ACC112 (cell line): ENCODE results near the gene TDRD12.
"Not testable (repeated sequence)": the region's sequence is repeated elsewhere in the genome, so short reads cannot be mapped to it uniquely, and the experiment has no call there.

Source experiments
- H2AFZ ChIP-seq: fragments of 200-600 bp; sonication (generic); one replicate; pipeline ENCODE4 v1.6.0; 2017; ENCODE audit warnings: antibody characterized with exemption, low read length; ENCODE audit not compliant: unreplicated experiment
- H3K27ac ChIP-seq: fragments of 200-600 bp; sonication (generic); 2 replicates; pipeline ENCODE4 v1.5.1; 2014; ENCODE audit warnings: low read depth, mild to moderate bottlenecking, antibody characterized with exemption, low read length, moderate library complexity
- H3K27me3 ChIP-seq: fragments of 200-600 bp; sonication (generic); 2 replicates; pipeline ENCODE4 v1.6.1; 2014; ENCODE audit warnings: mild to moderate bottlenecking, antibody characterized with exemption, low read length, moderate library complexity, mixed read lengths; ENCODE audit not compliant: insufficient read depth
- H3K36me3 ChIP-seq: fragments of 200-600 bp; sonication (generic); 2 replicates; pipeline ENCODE4 v1.6.1; 2016; ENCODE audit warnings: mild to moderate bottlenecking, antibody characterized with exemption, low read length, moderate library complexity, mixed read lengths; ENCODE audit not compliant: insufficient read depth
- H3K4me1 ChIP-seq: fragments of 200-600 bp; sonication (generic); one replicate; pipeline ENCODE4 v1.6.1; 2016; ENCODE audit warnings: low read length, mixed read lengths; ENCODE audit not compliant: insufficient read depth, unreplicated experiment, control insufficient read depth
- H3K4me3 ChIP-seq: fragments of 200-600 bp; sonication (generic); 2 replicates; pipeline ENCODE4 v1.5.1; 2014; ENCODE audit warnings: mild to moderate bottlenecking, low read depth, low read length
- H3K79me2 ChIP-seq: fragments of 200-600 bp; sonication (generic); one replicate; pipeline ENCODE4 v1.6.0; 2016; ENCODE audit warnings: low read length; ENCODE audit not compliant: control insufficient read depth, unreplicated experiment, insufficient read depth

TDRD12 gene

DNA sequence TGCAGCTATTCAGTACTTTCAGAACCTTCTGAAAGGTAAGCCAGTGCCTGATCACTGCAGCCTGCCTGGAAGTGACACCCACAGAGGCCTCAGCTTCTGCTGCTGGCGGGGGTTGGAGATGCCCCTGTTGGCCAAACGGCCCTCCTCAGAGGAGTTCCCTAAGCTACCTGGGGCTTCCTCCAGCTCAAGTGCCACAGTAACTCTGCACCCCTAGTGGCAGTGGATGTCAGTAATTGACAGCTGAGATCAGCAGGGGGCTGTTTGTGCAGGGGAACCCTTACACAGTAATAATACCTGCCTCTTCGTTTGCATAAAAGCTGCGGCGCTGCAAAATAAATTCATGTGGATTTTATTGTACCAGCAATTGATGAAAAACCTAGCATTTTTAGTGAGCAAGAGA lies 28.9 kb downstream of the TDRD12 start:
- Histone ChIP-seq H2AFZ (no peak overlapping the region), H3K4me3 (no peak overlapping the region), H3K36me3 (no peaks in the 10 kb centered on the region), H3K27ac (no peak overlapping the region), H3K4me1 (no peaks in the 10 kb centered on the region), H3K27me3 (peaks cover 20% of the 10 kb centered on the region; the same call in 1 of the 2 replicates), H3K79me2 (no peaks in the 10 kb centered on the region)

DNA sequence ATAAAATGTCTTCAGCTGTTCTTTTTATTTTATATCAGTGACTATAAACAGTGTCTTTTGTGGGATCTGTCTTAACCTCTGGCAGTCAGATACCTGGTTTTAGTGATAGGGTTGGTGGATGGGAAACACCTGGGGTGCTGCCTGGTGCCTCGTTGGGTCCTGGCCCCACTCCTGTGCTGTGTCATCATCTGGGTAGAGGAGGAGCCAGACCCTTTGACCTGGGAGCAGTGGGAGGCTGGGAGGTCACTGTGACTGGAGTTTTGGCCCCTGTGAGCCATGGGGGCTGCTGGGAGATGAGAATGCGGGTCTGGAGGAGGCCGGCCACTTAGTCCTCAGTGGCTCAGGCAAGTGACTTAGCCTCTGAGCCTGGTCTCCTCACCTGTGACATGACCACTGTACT lies 29.4 kb downstream of the TDRD12 start:
- H3K27me3 ChIP-seq: peaks cover 20% of the 10 kb centered on the region; the same call in 1 of the 2 replicates
- H3K4me1 ChIP-seq: no peaks in the 10 kb centered on the region
- H3K36me3 ChIP-seq: no peaks in the 10 kb centered on the region
- no peak overlapping the region for H3K4me3 ChIP-seq
- no peak overlapping the region for H3K27ac ChIP-seq
- no peaks in the 10 kb centered on the region for H3K79me2 ChIP-seq
- H2AFZ ChIP-seq: no peak overlapping the region

DNA sequence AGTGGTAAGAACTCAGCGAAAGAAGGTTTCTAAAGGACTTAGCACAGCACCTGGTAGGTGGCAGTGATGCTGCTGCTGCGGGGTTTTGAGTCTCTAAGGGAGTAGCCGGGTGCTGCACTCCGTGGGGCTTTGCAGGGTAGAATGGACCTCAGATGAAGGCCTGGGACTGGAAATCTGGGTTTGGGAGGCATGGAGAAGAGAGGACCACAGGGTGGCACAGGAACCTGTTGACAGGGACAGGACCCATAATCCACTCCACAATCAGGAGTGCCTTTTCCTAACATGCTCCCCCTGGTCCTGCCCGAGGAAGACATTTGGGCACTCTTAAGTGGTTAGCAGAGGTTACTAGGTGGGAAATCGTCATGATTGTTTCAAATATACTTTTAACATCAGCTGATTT lies 29.8 kb downstream of the TDRD12 start:
- Histone ChIP-seq H3K4me1 (no peaks in the 10 kb centered on the region), H3K27ac (no peak overlapping the region), H3K27me3 (peaks cover 20% of the 10 kb centered on the region; the same call in 1 of the 2 replicates), H3K79me2 (no peaks in the 10 kb centered on the region), H2AFZ (no peak overlapping the region), H3K36me3 (no peaks in the 10 kb centered on the region), H3K4me3 (no peak overlapping the region)

DNA sequence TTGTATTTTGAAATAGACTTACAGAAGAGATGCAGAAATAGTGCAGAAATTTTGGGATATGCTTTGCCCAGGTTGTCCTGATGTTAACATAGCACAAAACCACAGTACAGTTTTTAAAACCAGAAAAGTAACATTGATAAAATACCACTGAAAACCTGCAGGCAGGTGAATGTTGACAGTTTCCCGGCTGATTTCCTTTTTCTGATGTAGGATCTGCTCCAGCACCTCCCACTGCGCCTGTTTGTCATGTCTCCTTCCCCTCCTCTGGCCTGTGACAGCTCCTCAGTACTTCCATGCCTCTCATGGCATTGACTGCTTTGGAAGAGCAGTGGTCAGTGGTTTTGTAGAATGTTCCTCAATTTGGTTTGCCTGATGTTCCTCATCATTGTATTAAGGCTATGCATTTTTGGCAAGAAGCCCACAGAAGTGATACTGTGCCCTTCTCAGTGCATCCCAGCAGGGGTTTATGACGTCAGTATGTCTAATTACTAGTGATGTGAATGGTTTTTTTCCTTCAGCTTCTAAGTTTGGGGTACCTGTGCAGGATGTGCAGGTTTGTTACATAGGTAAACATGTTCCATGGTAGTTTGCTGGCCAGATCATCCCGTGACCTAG lies 31.0 kb downstream of the TDRD12 start:
- Histone ChIP-seq H3K27ac (no peak overlapping the region), H3K79me2 (no peaks in the 10 kb centered on the region), H3K36me3 (no peaks in the 10 kb centered on the region), H3K4me1 (no peaks in the 10 kb centered on the region), H3K4me3 (no peak overlapping the region), H3K27me3 (peaks cover 29% of the 10 kb centered on the region; the same call in 1 of the 2 replicates), H2AFZ (no peak overlapping the region)

DNA sequence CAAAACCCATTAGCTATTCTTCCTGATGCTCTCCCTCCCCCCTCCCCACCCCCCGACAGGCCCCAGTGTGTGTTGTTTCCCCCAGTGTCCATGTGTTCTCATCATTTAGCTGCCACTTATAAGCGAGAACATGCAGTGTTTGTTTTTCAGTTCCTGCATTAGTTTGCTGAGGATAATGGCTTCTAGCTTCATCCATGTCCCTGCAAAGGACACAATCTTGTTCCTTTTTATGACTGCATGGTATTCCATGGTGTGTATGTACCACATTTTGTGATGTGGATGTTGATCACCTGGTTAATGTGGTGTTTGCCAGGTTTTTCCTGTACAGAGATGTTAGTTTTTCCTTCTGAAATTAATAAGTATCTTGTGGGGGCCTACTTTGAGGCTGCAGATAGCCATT lies 31.5 kb downstream of the TDRD12 start:
- Histone ChIP-seq H3K79me2 (no peaks in the 10 kb centered on the region), H3K27me3 (peaks cover 34% of the 10 kb centered on the region), H3K4me1 (no peaks in the 10 kb centered on the region), H3K36me3 (no peaks in the 10 kb centered on the region), H3K27ac (no peak overlapping the region), H2AFZ (no peak overlapping the region), H3K4me3 (no peak overlapping the region)

DNA sequence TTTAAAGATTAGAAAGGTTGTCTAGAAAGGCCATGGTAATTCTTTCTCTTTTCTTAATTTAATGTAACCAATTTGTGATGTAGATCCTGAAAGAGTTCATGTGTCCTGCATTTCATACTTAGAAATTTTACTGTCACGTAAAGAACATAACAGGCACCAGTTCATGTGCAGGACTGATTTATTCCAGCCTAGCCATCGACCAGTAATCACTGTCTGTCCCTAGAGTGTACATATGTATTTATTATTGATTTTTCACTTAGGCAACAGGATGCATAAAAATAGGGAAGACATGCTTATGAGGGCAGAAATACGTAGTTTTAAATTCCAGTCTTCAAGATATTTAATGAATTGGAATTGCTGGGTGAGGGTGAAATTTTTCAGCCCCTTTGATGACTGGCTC lies 37.6 kb downstream of the TDRD12 start:
- H3K4me3 ChIP-seq: no peak overlapping the region
- H2AFZ ChIP-seq: no peak overlapping the region
- no peaks in the 10 kb centered on the region for H3K79me2 ChIP-seq
- peaks cover 37% of the 10 kb centered on the region for H3K27me3 ChIP-seq
- H3K4me1 ChIP-seq: no peaks in the 10 kb centered on the region
- H3K36me3 ChIP-seq: no peaks in the 10 kb centered on the region
- no peak overlapping the region for H3K27ac ChIP-seq

DNA sequence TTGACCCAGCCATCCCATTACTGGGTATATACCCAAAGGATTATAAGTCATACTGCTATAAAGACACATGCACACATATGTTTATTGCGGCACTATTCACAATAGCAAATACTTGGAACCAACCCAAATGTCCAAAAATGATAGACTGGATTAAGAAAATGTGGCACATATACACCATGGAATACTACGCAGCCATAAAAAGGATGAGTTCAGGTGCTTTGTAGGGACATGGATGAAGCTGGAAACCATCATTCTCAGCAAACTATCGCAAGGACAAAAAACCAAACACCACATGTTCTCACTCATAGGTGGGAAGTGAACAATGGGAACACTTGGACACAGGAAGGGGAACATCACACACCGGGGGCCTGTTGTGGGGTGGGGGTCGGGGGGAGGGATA lies 45.8 kb downstream of the TDRD12 start:
- not testable (repeated sequence) for H3K27ac ChIP-seq, H3K36me3 ChIP-seq, H3K4me3 ChIP-seq, H2AFZ ChIP-seq, H3K79me2 ChIP-seq, H3K4me1 ChIP-seq
- H3K27me3 ChIP-seq: peaks cover 26% of the 10 kb centered on the region

DNA sequence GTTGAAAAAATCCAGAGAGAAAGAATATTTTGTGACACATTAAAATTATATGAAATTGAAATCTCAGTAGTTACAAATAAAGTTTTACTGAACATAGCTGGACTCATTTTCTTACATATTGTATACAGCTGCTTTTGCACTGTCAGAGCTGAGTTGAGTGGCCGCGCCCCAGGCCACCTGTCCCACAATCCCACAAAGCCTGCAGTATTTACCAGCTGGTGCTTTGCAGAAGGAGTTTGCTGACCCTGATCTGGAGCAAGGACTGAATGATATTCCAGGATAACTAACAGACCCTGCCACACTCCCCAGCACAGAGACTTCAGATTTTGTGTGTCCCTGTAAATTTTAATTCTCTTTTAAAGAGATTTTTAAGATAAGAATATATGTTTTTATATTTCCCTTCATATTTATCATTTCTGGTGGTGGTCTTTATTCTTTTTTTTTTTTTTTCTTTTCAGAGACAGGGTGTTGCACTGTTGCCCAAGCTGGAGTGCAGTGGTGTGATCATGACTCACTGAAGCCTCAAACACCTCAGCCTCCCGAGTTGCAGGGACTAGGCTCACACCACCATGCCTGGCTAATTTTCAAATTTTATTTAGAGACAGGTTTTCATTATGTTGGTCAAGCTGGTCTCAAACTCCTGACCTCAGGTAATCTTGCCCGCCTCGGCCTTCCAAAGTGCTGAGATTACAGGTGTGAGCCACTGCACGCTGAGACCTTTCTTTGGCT lies 48.5 kb downstream of the TDRD12 start:
- Histone ChIP-seq H3K4me3 (no peak overlapping the region), H3K27ac (no peak overlapping the region), H3K79me2 (no peaks in the 10 kb centered on the region), H2AFZ (no peak overlapping the region), H3K27me3 (peaks cover 13% of the 10 kb centered on the region), H3K4me1 (no peaks in the 10 kb centered on the region), H3K36me3 (no peaks in the 10 kb centered on the region)

DNA sequence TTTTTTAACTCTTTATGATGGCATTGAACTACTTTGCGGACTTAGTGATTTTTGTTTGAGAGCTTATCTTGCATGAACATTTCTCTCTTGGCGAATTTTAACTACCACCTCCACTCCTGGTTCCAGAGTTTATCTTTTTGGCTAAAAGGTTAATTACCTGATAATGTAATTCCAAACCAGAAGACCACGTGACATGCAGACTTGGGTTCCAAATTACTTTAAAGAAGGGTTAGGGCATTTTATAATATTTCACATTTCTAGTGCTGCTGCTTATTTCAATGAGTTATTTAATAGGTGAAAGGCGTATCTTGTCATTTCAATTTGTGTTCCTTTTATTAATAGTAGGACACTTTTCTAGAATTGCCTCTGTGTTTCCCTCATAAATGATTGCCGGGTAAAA lies 52.0 kb downstream of the TDRD12 start:
- Histone ChIP-seq H2AFZ (no peak overlapping the region), H3K4me3 (no peak overlapping the region), H3K36me3 (no peaks in the 10 kb centered on the region), H3K27me3 (peaks cover 9% of the 10 kb centered on the region; the same call in 1 of the 2 replicates), H3K79me2 (no peaks in the 10 kb centered on the region), H3K27ac (no peak overlapping the region), H3K4me1 (no peaks in the 10 kb centered on the region)

DNA sequence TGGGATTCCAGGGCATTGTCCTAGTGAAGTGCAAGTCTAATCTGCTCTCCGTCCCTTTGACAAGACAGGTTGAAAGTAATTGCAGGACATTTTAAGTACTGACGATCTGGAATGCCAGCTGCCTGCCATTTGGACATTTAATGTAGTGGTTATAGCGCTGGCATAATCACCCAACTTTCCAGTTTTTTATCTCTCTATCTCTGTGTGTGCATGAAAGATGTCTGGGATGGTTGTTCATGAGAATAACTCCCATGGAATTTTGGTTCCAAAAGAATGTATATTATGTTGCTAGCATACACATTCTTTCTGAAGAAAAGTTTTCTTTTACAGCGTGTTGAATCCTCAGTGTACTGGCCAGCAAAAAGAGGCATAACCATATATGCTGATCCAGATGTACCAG lies 53.6 kb downstream of the TDRD12 start:
- Histone ChIP-seq H2AFZ (no peak overlapping the region), H3K36me3 (no peaks in the 10 kb centered on the region), H3K4me3 (no peak overlapping the region), H3K27me3 (peaks cover 6% of the 10 kb centered on the region; the same call in 1 of the 2 replicates), H3K27ac (no peak overlapping the region), H3K4me1 (no peaks in the 10 kb centered on the region), H3K79me2 (no peaks in the 10 kb centered on the region)

DNA sequence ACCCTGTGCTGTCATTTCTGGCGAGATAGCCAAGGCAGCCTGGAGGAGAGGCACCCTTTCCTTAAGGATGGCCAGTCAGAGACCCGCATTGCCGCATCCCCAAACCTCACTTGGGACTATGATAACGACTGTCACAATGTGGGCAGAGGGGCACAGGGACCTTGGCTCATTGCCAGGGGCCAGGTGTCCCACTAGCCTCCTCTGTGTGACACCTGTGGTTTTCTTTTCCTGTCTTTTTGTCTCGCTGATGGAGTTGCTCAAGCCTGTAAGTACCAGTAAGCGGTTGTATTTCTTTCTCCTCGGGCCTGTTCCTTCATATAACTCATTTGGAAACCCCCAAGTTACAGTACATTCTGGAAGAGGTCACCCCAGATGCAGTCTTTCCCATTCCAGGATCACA lies 59.5 kb downstream of the TDRD12 start:
- Histone ChIP-seq H3K79me2 (no peaks in the 10 kb centered on the region), H3K4me3 (no peak overlapping the region), H3K27me3 (no peaks in the 10 kb centered on the region), H3K4me1 (no peaks in the 10 kb centered on the region), H3K27ac (no peak overlapping the region), H3K36me3 (no peaks in the 10 kb centered on the region), H2AFZ (no peak overlapping the region)
